ENCODE measurements around the gene FKBP1A.

FKBP1A gene

DNA sequence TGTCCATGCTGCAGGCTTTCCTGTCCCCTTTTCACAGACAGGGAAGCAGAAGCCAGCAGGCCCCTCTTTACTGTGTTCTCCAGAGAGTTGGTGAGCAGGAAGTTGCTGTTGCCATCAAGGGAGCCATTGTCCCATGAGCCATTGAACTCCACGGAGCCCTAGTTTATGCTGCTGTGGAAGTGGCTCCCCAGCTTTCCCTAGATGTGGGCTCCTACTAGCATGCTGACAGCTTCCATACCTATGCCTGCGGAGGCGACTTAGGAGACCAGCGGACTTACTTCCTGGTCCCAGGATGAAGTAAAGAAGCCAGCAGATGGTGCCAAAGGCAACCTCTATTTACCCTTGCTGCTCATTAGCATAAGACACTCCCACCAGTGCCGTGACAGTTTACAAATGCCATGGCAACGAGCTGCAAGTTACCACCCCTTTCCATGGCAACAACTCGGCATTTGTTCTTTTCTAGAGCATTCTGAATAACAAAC, 30.8 kb upstream of the FKBP1A start:
- Histone ChIP-seq H3K27me3 (peaks cover 0 to 22% of the 10 kb centered on the region in 2 donors), H3K27ac (no peak overlapping the region), H3K4me3 (no peak overlapping the region), H3K9me3 (peaks cover 0 to 7% (median 5%) of the 10 kb centered on the region in 3 donors), H3K4me1 (no peaks in the 10 kb centered on the region), H3K36me3 (no peaks in the 10 kb centered on the region)
- DNase-seq = no peak
- intact Hi-C loops (cut with DNase I; ENCODE audit: low total_unique reads) = no loop called here
- TF ChIP-seq, protein P1, sequence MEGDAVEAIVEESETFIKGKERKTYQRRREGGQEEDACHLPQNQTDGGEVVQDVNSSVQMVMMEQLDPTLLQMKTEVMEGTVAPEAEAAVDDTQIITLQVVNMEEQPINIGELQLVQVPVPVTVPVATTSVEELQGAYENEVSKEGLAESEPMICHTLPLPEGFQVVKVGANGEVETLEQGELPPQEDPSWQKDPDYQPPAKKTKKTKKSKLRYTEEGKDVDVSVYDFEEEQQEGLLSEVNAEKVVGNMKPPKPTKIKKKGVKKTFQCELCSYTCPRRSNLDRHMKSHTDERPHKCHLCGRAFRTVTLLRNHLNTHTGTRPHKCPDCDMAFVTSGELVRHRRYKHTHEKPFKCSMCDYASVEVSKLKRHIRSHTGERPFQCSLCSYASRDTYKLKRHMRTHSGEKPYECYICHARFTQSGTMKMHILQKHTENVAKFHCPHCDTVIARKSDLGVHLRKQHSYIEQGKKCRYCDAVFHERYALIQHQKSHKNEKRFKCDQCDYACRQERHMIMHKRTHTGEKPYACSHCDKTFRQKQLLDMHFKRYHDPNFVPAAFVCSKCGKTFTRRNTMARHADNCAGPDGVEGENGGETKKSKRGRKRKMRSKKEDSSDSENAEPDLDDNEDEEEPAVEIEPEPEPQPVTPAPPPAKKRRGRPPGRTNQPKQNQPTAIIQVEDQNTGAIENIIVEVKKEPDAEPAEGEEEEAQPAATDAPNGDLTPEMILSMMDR (IDR thresholded peaks at IDR 0.05) = no peak

DNA sequence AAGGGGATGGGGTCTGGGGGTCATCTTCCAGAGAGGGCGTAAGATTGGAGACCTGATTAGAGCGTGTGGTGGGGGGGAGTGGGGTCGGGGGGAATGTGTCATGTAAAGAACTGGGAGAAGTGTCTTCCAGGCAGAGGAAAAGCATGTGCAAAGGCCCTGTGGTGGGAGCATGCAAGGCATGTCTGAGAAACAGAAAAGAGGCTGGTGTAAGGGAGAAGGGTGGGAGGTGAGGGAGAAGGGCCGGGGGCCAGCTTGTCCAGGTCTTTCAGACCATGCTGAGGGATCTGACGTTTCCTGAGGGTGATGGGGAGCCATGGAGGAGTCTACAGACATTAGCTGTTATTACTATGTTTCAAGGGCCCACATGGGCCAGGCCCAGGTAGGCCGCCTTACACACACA, 30.4 kb upstream of the FKBP1A start:
- Histone ChIP-seq H3K27ac (no peak overlapping the region), H3K9me3 (peaks cover 0 to 7% (median 5%) of the 10 kb centered on the region in 3 donors), H3K27me3 (peaks cover 0 to 22% of the 10 kb centered on the region in 2 donors), H3K36me3 (no peaks in the 10 kb centered on the region), H3K4me1 (no peaks in the 10 kb centered on the region), H3K4me3 (no peak overlapping the region)
- no peak for DNase-seq
- intact Hi-C loops (cut with DNase I; ENCODE audit: low total_unique reads) = no loop called here
- TF ChIP-seq, protein P1 (IDR thresholded peaks at IDR 0.05) = no peak

DNA sequence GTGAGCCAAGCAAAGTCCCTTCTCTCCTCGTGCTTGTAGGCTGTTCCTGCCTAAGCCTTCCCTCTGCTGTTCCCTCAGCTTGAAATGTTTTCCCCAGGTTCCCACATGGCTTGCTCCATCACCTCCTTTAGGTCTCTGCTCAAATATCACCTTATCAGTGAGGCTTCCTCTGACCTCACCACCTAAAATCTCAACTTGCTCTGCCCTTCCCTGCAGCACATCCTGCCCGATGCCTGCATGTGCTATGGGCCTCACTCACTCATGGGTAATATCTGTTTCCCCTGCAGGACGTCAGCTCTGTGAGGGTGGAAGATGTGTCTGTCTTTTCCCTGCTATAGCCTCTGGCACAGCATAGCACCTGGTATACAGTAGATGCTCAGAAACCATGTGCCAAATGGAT, 29.9 kb upstream of the FKBP1A start:
- TF ChIP-seq, protein P1 (IDR thresholded peaks at IDR 0.05) = no peak
- Histone ChIP-seq H3K27ac (no peak overlapping the region), H3K27me3 (peaks cover 0 to 26% of the 10 kb centered on the region in 2 donors), H3K36me3 (no peaks in the 10 kb centered on the region), H3K9me3 (peaks cover 0 to 7% (median 5%) of the 10 kb centered on the region in 3 donors), H3K4me1 (no peaks in the 10 kb centered on the region), H3K4me3 (no peak overlapping the region)
- intact Hi-C loops (cut with DNase I; ENCODE audit: low total_unique reads) = no loop called here
- no peak for DNase-seq

DNA sequence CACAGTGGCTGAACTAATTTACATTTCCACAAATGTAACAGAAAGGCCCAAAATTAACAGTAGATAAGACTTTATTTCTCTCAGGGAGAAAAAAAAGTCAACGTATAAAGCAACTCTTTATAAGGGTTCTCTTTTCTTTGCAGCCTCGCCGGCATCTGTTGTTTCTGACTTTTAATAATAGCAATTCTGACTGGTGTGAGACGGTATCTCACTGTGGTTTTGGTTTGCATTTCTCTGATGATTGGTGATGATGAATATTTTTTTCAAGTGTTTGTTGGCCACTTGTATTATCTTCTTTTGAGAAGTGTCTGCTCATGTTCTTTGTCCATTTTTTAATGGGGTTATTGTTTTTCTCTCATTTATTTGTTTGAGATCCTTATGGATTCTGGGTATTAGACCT, 27.2 kb upstream of the FKBP1A start:
- H3K27me3 ChIP-seq = peaks cover 0 to 27% of the 10 kb centered on the region in 2 donors
- peaks cover 0 to 7% (median 5%) of the 10 kb centered on the region in 3 donors for H3K9me3 ChIP-seq
- DNase-seq = no peak
- H3K36me3 ChIP-seq = no peaks in the 10 kb centered on the region
- TF ChIP-seq, protein P1 (IDR thresholded peaks at IDR 0.05) = no peak
- intact Hi-C loops (cut with DNase I; ENCODE audit: low total_unique reads) = no loop called here
- H3K4me1 ChIP-seq = no peaks in the 10 kb centered on the region
- no peak overlapping the region for H3K4me3 ChIP-seq
- no peak overlapping the region for H3K27ac ChIP-seq

DNA sequence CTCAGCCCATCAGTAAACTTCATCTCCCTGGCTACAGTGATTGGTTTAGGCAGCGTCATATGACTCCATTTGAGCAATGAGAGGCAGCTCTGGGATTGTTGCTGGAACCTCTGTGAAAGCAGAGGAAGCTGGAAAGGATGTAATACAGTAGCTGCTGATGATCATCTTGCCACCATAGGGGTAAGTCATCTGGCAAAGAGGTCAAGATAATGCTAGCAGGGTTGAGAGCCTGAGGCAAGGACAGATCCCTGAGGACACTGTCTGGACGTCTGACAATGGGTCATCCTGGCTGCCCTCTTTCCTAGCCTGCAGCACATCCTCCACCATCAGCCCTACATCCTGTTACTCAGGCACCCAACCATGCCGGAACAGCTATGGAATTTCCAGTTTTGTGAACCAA, 25.5 kb upstream of the FKBP1A start:
- Histone ChIP-seq H3K27ac (no peak overlapping the region), H3K4me1 (no peaks in the 10 kb centered on the region), H3K27me3 (peaks cover 0 to 18% of the 10 kb centered on the region in 2 donors), H3K36me3 (no peaks in the 10 kb centered on the region), H3K4me3 (no peak overlapping the region), H3K9me3 (peaks cover 0 to 7% (median 5%) of the 10 kb centered on the region in 3 donors)
- TF ChIP-seq, protein P1 (IDR thresholded peaks at IDR 0.05) = no peak
- no peak for DNase-seq
- intact Hi-C loops (cut with DNase I; ENCODE audit: low total_unique reads) = no loop called here

DNA sequence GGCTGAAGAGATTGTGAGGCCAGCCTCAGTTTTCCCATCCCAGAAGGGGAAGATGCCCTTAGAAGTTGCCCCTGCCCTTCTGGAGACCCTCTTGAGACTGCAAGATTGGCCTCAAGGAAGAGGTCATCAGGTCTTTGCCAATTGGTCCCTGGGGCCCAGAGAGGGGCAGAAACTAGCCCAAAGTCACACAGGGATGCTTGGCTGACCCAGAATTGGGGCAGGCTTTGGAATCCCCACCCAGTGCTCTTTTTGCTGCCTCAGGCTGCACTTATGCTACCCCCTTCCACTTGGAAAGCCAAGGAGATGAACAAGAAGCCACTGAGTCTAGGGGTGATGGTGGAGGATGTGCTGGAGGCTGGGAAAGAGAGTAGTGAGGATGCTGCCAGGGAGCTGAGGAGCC, 24.9 kb upstream of the FKBP1A start:
- no peaks in the 10 kb centered on the region for H3K36me3 ChIP-seq
- no peak overlapping the region for H3K4me3 ChIP-seq
- intact Hi-C loops (cut with DNase I; ENCODE audit: low total_unique reads) = no loop called here
- TF ChIP-seq, protein P1 (IDR thresholded peaks at IDR 0.05) = no peak
- no peak for DNase-seq
- peaks cover 0 to 14% of the 10 kb centered on the region in 2 donors for H3K27me3 ChIP-seq
- no peaks in the 10 kb centered on the region for H3K4me1 ChIP-seq
- H3K27ac ChIP-seq = no peak overlapping the region
- peaks cover 0 to 7% (median 5%) of the 10 kb centered on the region in 3 donors for H3K9me3 ChIP-seq

All from tibial artery (tissue), 4 donors.